GM12878 (cell line): ENCODE measurements around the gene ITGA1. TPM values are rescaled to one million over a fixed set of nuclear protein-coding genes. Genes with fewer than 3 reads are reported as not detected.

Experiments
- ATAC-seq: fragments of 200-7000 bp; cut with Tn5 transposase; 3 replicates; pipeline ENCODE4 v1.9.1; 2020; ENCODE audit warnings: mild to moderate bottlenecking, moderate library complexity
- BruUV-seq: library from RNA; stranded (reverse); fragments of 400-500 nt; replicated peaks from 2 replicates; lab custom pipeline; 2021; lab: Mats Ljungman, UMichigan
- CTCF ChIA-PET: fragments of 300-600 bp; sonication (Branson Sonifier 250); formaldehyde crosslinking; extraction: SDS; loops from one replicate; lab custom pipeline; 2021; ENCODE audit warnings: inconsistent platforms; lab: Yijun Ruan, JAX
- POLR2A ChIA-PET: fragments of 350-600 bp; formaldehyde crosslinking; extraction: SDS; loops from one replicate; lab custom pipeline; 2021; ENCODE audit warnings: inconsistent platforms; lab: Charles Lee
- RAD21 ChIA-PET: fragments of 300-600 bp; sonication (Branson Sonifier 250); formaldehyde crosslinking; loops from one replicate; lab custom pipeline; 2023; ENCODE audit warnings: antibody characterized with exemption; ENCODE audit not compliant: unreplicated experiment; lab: Charles Lee
- SMC1A ChIA-PET: fragments of 300-600 bp; sonication (Branson Sonifier 250); formaldehyde crosslinking; loops from one replicate; lab custom pipeline; 2023; ENCODE audit not compliant: unreplicated experiment, uncharacterized antibody; lab: Charles Lee
- DNase-seq: peaks from one replicate; pipeline ENCODE4 v3.0.0-alpha.2; 2011; ENCODE audit warnings: low read depth, low spot score
- FAIRE-seq: peaks from 3 replicates; lab custom pipeline; 2011; peaks lifted over from hg19 to GRCh38; lab: Jason Lieb, UNC
- H2AFZ ChIP-seq: 2 replicates; pipeline ENCODE4 v1.6.0; 2011; ENCODE audit warnings: low read depth, low read length, control low read depth; ENCODE audit not compliant: control insufficient read depth
- H3K27ac ChIP-seq: 2 replicates; pipeline ENCODE4 v1.5.1; 2011; ENCODE audit warnings: control low read depth; ENCODE audit not compliant: control insufficient read depth, insufficient read depth
- H3K27me3 ChIP-seq, 2 experiments: replicated peaks in 1 of 2; 2 replicates each; pipeline versions ENCODE4 v1.6.0 to v1.6.1; 2011; ENCODE audit warnings: low read length in 1 of 2; ENCODE audit not compliant: control insufficient read depth in 2 of 2, insufficient read depth in 2 of 2
- H3K36me3 ChIP-seq, 2 experiments: 2 replicates each; pipeline ENCODE4 v1.5.1; 2011; ENCODE audit warnings: low read length in 1 of 2; ENCODE audit not compliant: control insufficient read depth in 2 of 2, insufficient read depth in 2 of 2
- H3K4me1 ChIP-seq: 2 replicates; pipeline ENCODE4 v1.6.1; 2011; ENCODE audit warnings: mild to moderate bottlenecking, low read length, moderate library complexity, mixed read lengths; ENCODE audit not compliant: control insufficient read depth, insufficient read depth
- H3K4me2 ChIP-seq: 2 replicates; pipeline ENCODE4 v1.6.0; 2011; ENCODE audit warnings: control low read depth; ENCODE audit not compliant: control insufficient read depth, insufficient read depth
- H3K4me3 ChIP-seq: fragments of 200-600 bp; sonication (generic); 2 replicates; pipeline ENCODE4 v1.5.1; 2016
- H3K79me2 ChIP-seq: 2 replicates; pipeline ENCODE4 v1.6.0; 2011; ENCODE audit warnings: low read length; ENCODE audit not compliant: control insufficient read depth, insufficient read depth
- H3K9ac ChIP-seq: 2 replicates; pipeline ENCODE4 v1.8.0; 2011; ENCODE audit warnings: low read length, control low read depth, mixed read lengths; ENCODE audit not compliant: control insufficient read depth, insufficient read depth
- H3K9me3 ChIP-seq: replicated peaks from 3 replicates; pipeline ENCODE4 v1.5.1; 2011; ENCODE audit warnings: mild to moderate bottlenecking, low read length; ENCODE audit not compliant: control insufficient read depth, insufficient read depth
- H4K20me1 ChIP-seq: 2 replicates; pipeline ENCODE4 v1.6.0; 2011; ENCODE audit not compliant: control insufficient read depth, insufficient read depth
- CBX3 ChIP-seq: fragments of 200-600 bp; sonication (generic); IDR thresholded peaks from 2 replicates; pipeline ENCODE4 v1.6.1; 2016; ENCODE audit warnings: low read depth, borderline replicate concordance
- E2F8 ChIP-seq: fragments of 450-650 bp; IDR thresholded peaks from 2 replicates; pipeline ENCODE4 v1.6.1; 2018; ENCODE audit warnings: mild to moderate bottlenecking, low read depth, moderate library complexity; ENCODE audit not compliant: partially characterized antibody
- EED ChIP-seq: sonication (generic); IDR thresholded peaks from 2 replicates; pipeline ENCODE4 v1.6.1; 2016; ENCODE audit warnings: antibody characterized with exemption, low read depth
- EP300 ChIP-seq, 2 experiments: fragments of 150-350 bp in 1 of 2; IDR thresholded peaks; 2 replicates each; pipeline ENCODE4 v1.6.1; 2011 to 2012; ENCODE audit warnings: low read depth in 2 of 2, low read length in 2 of 2, borderline replicate concordance in 1 of 2, improper control_type of control experiment in 1 of 2, inconsistent platforms in 1 of 2; ENCODE audit not compliant: control insufficient read depth in 1 of 2
- HDAC2 ChIP-seq: fragments of 200-600 bp; sonication (generic); IDR thresholded peaks from 2 replicates; pipeline ENCODE4 v1.6.1; 2017
- HDAC6 ChIP-seq: fragments of 200-600 bp; sonication (generic); IDR thresholded peaks from one replicate; pipeline ENCODE4 v1.8.0; 2017; ENCODE audit warnings: antibody characterized with exemption; ENCODE audit not compliant: unreplicated experiment
- IKZF1 ChIP-seq: fragments of 450-650 bp; conservative IDR thresholded peaks from 2 replicates; pipeline ENCODE4 v1.6.1; 2017; ENCODE audit warnings: antibody characterized with exemption, mild to moderate bottlenecking
- KDM1A ChIP-seq: fragments of 200-600 bp; sonication (generic); IDR thresholded peaks from 2 replicates; pipeline ENCODE4 v1.6.1; 2016; ENCODE audit warnings: borderline replicate concordance
- KLF5 ChIP-seq: fragments of 450-650 bp; IDR thresholded peaks from 2 replicates; pipeline ENCODE4 v1.6.1; 2014; ENCODE audit warnings: mild to moderate bottlenecking; ENCODE audit not compliant: partially characterized antibody
- MAX ChIP-seq: IDR thresholded peaks from 2 replicates; pipeline ENCODE4 v1.6.1; 2012; ENCODE audit warnings: low read depth, low read length, improper control_type of control experiment
- MEF2A ChIP-seq: IDR thresholded peaks from 2 replicates; pipeline ENCODE4 v1.6.1; 2011; ENCODE audit warnings: low read depth, mild to moderate bottlenecking, low read length, moderate library complexity; ENCODE audit not compliant: insufficient read depth
- NFYA ChIP-seq: IDR thresholded peaks from 2 replicates; pipeline ENCODE4 v1.6.1; 2011; ENCODE audit warnings: low read depth, mild to moderate bottlenecking, low read length, improper control_type of control experiment, borderline replicate concordance
- POLR2AphosphoS2 ChIP-seq: IDR thresholded peaks from 2 replicates; pipeline ENCODE4 v1.6.1; 2011; ENCODE audit warnings: low read depth, mild to moderate bottlenecking, low read length, improper control_type of control experiment, moderate library complexity
- POLR2AphosphoS5 ChIP-seq: IDR thresholded peaks from 2 replicates; pipeline ENCODE4 v1.6.1; 2011; ENCODE audit warnings: mild to moderate bottlenecking, low read length, inconsistent platforms
- RFX5 ChIP-seq: IDR thresholded peaks from 2 replicates; pipeline ENCODE4 v1.6.1; 2011; ENCODE audit warnings: low read depth, low read length, improper control_type of control experiment
- SPI1 ChIP-seq: IDR thresholded peaks from 2 replicates; pipeline ENCODE4 v1.6.1; 2011; ENCODE audit warnings: low read depth, mild to moderate bottlenecking, low read length, moderate library complexity, borderline replicate concordance; ENCODE audit not compliant: insufficient read depth
- ZNF217 ChIP-seq: fragments of 450-650 bp; IDR thresholded peaks from 2 replicates; pipeline ENCODE4 v1.6.1; 2017; ENCODE audit warnings: antibody characterized with exemption, mild to moderate bottlenecking
- WGBS: methylation state at CpG from one replicate; pipeline ENCODE4 v1.1.6; 2016; ENCODE audit warnings: low lambda C conversion rate; ENCODE audit not compliant: insufficient replicate concordance, insufficient coverage; ENCODE audit errors: missing lambda C conversion rate; 5-methylcytosine and 5-hydroxymethylcytosine counted together
- in situ Hi-C: fragments of 300-500 bp; cut with MboI; formaldehyde crosslinking; loops from 9 replicates; pipeline ENCODE4 v1.14.3; 2018; ENCODE audit warnings: mixed read lengths
- intact Hi-C: fragments of 100-400 bp; cut with micrococcal nuclease; formaldehyde crosslinking; loops from one replicate; pipeline ENCODE4 v1.14.2; 2022; ENCODE audit not compliant: unreplicated experiment
- polyA plus RNA-seq, 11 experiments: library from polyadenylated mRNA; depleted of rRNA in 4 of 11; unstranded in 6 of 11; stranded (reverse) in 5 of 11; fragments of >200 nt; fragmentation: Nextera tagmentation in 4 of 11; fragmentation: Illumina TruSeq in 1 of 11; extraction: Ambion mirVana in 4 of 11; extraction: Trizol in 1 of 11; gene quantifications; 1 replicate in 1 of 11; 2 replicates in 10 of 11; pipeline versions ENCODE4 v1.2.1 to v1.2.3, GENCODE V29; 2011 to 2016; ENCODE audit warnings: inconsistent platforms in 2 of 11, missing spikeins in 2 of 11, low read depth in 1 of 11
- total RNA-seq, 4 experiments: library from RNA; depleted of rRNA in 3 of 4; stranded (reverse); fragments of >200 nt in 3 of 4; fragmentation: Illumina TruSeq in 1 of 4; extraction: Trizol in 1 of 4; gene quantifications; 2 replicates each; pipeline versions ENCODE4 v1.2.1 to v1.2.3, GENCODE V29; 2013 to 2021

Gene ITGA1
- total and polyA plus RNA-seq, 10 of the 15 experiments (the other 5 are each of a cell fraction or from before 2014, with no cell fraction given), result 0.02 to 0.56 (median 0.19) TPM

- DNase-seq (no peak), ATAC-seq (no peak), FAIRE-seq (no peak)
- H3K4me2 ChIP-seq, result no peak overlapping the region
- in situ Hi-C loops (no loop called here), intact Hi-C loops (no loop called here)
- H3K4me3 ChIP-seq, result no peak overlapping the region
- RAD21 ChIA-PET, result no interaction called here
- H3K4me1 ChIP-seq, result no peaks in the 10 kb centered on the region; the same call in 1 of the 2 replicates
- H3K9me3 ChIP-seq, result no peaks in the 10 kb centered on the region
- no peaks in the 10 kb centered on the region for H4K20me1 ChIP-seq
- H3K79me2 ChIP-seq, result no peaks in the 10 kb centered on the region
- WGBS, result 45% methylated on average over 2 of the region's 2 CpGs
- no TSS peak for BruUV-seq
- CTCF ChIA-PET, result no interaction called here
- H3K9ac ChIP-seq, result no peak overlapping the region
- H3K27ac ChIP-seq, result no peak overlapping the region
- SMC1A ChIA-PET, result no interaction called here
- H3K36me3 ChIP-seq, result no peaks in the 10 kb centered on the region
- H3K27me3 ChIP-seq, result no peaks in the 10 kb centered on the region; a peak in 2 of 4 replicates
- POLR2A ChIA-PET, result no interaction called here
- H2AFZ ChIP-seq, result no peak overlapping the region
- no peak for TF ChIP-seq HDAC6
- no peak for TF ChIP-seq RFX5
- TF ChIP-seq EED, result no peak
- TF ChIP-seq MEF2A, result no peak
- TF ChIP-seq KDM1A, result no peak
- no peak for TF ChIP-seq ZNF217
- TF ChIP-seq NFYA, result no peak
- no peak for TF ChIP-seq E2F8
- no peak for TF ChIP-seq HDAC2
- no peak for TF ChIP-seq CBX3
- no peak for TF ChIP-seq POLR2AphosphoS2
- no peak for TF ChIP-seq IKZF1
- no peak for TF ChIP-seq MAX
- no peak for TF ChIP-seq KLF5
- no peak for TF ChIP-seq SPI1
- TF ChIP-seq POLR2AphosphoS5, result no peak
- TF ChIP-seq EP300 (IDR thresholded peaks at IDR 0.05; ENCODE audit: borderline replicate concordance in 1 of 2, control insufficient read depth in 1 of 2, low read depth in 2 of 2, low read length in 2 of 2), result no peak
Observed at GRCh38 chr5:52746539-52746938, 41.2 kb upstream of the ITGA1 start.
